T-helper 1 cell (primary cell): ENCODE data around the gene LY6G5C.

Source experiments
- DNase-seq, 5 donors: peaks; one replicate each; pipeline ENCODE4 v3.0.0-alpha.2; 2012 to 2020

LY6G5C gene

GRCh38 chr6:31691078-31691463, 10.2 kb upstream of the LY6G5C start:
- no peak for DNase-seq

DNA sequence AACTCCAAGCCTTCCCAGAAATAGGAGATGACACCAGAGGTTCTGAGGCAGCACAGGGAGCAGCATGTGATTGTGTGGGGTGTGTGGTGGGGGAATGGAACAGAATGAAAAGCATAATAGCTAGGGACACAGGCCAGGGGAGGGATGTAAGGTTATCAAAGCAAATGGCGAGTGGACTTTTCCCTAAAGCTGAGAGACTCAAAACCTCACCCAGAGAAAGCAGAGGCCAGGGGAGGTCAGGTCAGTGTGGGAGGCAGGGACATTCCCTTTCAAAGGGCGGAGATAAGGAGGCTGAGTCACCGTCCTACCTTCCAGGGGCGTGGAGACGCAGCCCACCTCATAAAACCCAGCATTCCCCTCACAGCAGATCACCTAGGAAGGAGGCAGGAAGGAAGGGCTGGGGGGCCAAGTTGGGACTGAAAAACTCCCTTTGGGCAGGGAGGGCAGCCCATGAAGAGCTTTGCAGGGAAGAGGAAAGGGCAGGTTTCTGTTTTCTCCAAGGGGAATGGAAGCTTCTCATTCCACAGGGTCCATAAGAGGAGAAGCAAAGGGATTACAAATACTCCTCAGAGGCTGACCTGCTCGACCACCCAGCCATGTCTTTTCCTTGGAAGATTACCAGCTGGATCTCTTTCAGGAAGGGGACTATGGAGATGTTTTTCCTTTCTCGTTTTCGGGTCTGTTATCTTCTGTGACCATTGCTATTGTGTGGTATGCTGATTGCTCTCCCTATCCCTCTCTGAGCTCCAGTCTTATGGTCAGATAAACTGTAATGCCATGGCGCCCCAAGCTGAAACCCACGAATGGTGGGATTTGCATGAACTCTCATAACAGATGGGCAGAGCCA, 9.6 kb upstream of the LY6G5C start:
- DNase-seq, result no peak

DNA sequence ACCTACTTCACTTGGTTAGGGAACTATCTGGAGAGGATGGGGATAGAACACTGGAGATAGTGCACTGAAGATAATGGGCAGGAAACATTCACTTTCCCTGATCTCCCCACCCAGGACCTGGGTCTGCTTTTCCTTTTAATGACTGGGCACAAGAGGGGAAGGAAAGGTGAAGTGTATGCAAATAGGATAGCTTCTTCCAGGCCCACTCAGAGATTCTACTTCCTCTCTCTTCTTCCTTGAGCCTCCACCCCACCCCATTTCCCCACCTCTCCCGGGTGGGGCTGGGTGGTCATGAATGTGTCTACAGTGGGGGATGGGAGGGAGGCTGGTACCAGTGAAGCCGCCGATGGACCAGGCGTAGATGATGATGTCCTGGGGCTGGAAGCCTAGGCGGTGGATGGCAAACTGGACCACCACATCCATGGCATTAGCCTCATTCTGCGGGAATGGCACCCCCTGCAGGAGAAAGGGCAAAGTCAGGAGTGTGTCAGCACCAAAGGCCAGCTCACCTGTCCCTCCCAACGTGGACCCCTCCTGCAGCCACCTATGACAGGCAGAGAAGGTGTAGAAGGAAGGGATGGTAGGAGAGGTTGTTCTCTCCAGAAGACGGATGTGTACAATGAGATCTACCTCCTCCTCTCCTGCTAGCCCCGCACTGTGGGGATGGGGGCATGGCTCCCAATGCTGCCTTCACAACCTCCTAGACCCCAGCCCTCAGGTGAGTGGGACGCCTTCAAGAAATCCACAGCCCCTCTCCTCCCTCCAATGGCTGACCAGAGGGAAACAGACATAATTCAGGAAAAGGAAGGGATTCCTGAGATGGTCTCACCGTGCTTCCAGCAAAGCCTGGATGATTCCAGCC, 8.6 kb upstream of the LY6G5C start:
- DNase-seq, result no peak

- DNase-seq, result no peak
Observed at GRCh38 chr6:31687860-31688693, 7.2 kb upstream of the LY6G5C start.

GRCh38 chr6:31687321-31687720, 6.5 kb upstream of the LY6G5C start:
- no peak for DNase-seq

DNA sequence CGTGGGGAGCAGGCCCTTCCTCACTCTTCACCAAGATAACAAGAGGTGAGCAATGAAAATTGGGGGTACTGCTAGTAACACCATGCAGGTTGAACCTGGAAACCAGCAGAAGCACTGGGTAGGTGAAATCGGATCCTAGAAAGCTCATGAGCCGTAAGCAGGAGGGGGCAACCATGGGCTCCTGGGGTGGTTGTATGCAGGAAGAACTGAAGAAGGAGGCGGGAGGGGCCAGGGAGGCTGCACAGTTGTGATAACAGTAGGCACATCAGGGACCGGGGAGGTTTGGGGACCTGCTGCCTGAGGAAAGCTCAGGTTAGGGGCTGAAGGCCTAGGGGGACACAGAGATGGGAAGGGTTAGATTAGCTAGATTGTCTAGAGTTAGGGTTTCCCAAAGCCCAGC, 5.6 kb upstream of the LY6G5C start:
- DNase-seq, result no peak

DNA sequence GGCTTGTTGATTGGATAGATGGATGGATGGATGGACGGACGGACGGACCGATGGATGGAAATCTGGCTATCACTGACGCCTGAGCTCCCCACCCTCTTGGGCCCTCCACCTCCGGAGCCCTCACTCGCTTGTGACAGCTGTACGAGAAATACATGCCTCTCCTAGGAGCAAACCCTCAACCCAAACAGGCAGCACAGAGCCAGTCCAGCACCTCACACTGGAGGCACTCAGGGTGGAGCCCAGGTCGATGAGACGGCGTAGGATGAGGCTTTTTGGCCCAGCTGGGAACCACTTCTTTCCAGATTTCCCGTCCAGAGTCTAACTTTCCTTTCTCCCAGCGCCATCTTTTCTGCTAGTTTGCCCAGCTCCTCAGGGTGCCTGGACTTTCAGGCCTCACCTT, 2.7 kb upstream of the LY6G5C start:
- no peak for DNase-seq

GRCh38 chr6:31681135-31681671, 336 bp upstream of the LY6G5C start:
- DNase-seq, result peak in 3 of 5 donors; percentile 26 to 40 (median 32)

GRCh38 chr6:31677955-31678354, 2.9 kb downstream of the LY6G5C start:
- DNase-seq, result no peak

GRCh38 chr6:31676904-31677303, 4.0 kb downstream of the LY6G5C start:
- DNase-seq, result no peak

DNA sequence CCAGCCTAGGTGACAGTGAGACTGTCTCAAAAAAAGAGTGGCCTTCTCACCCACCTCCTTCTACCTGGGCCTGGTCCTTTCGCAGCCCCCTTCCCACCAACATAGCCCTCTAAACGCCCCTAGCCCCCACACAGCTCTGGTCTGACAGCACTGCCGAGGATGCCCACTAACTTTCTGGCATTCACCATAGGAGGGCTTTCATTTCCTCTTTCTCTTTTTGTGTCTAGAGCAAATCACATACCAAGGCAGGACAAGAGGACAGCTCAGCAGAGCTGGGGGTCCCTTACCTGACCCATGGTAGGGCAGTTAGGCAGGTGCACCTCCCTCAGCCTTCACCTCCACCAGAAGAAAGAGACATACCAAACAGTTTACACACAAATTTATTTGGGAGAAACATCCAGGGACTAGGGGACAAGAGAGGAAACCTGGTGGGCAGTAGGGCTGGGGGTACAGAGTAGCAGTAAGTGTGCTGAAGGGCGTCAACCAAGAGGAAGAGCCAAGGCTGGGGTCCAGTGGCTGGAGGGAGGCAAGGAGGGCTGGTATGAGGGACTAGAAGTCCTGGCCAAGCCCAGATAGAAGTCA, 4.5 kb downstream of the LY6G5C start:
- no peak for DNase-seq

GRCh38 chr6:31669676-31670075, 11.2 kb downstream of the LY6G5C start, which contains the start of gene LY6G5B:
TSS of gene LY6G5B (plus strand) at chr6:31669976. CDS start at chr6:31670951, 975 bp downstream.
- no peak for DNase-seq

GRCh38 chr6:31666337-31666965, 14.4 kb downstream of the LY6G5C start:
- DNase-seq, result no peak

GRCh38 chr6:31665501-31666336, 15.1 kb downstream of the LY6G5C start, which contains the start of gene CSNK2B:
TSS of gene CSNK2B (plus strand) at chr6:31666080. CDS start at chr6:31666832, 752 bp downstream.
- peak; percentile 97 to 99 (median 98) for DNase-seq

DNA sequence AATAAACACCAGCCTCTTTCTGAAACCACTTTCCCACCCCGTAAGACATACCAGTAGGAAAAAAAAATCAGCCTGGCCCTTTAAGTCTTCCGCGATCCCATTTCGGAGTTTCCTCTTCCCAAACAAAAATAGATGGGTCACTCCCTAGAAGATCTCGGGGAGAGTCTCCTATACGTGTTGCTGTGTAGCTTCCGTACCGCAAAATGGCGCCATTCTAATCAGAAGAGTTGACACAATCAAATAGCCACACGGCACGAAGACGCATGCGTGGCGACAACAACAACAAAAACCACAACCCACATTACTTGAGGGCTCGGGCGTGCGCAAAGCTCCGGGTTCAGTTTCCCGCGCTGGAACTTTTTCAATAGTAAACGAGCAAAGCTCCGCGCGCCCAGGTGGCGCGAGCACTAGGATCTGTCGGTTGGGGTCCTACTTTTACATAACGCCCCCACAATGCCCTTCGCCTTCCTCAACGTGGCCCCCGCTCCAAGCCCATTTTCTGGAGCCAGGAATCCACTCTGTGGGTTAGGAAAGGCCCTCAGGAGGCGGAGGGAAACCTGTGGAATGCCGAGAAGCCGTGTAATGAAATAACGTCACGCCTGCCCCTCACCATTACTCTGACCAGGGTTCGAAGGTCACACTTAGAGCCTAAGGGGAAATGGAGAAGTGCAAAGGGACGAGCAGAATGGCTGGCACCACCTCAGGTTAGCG, 15.9 kb downstream of the LY6G5C start, which contains the start of gene GPANK1:
Gene GPANK1, minus strand, starts transcription at position 208 of the 711 bp plus-strand sequence. CDS start 519 bp downstream, outside the sequence.
- peak; percentile 76 to 95 (median 84) for DNase-seq

DNA sequence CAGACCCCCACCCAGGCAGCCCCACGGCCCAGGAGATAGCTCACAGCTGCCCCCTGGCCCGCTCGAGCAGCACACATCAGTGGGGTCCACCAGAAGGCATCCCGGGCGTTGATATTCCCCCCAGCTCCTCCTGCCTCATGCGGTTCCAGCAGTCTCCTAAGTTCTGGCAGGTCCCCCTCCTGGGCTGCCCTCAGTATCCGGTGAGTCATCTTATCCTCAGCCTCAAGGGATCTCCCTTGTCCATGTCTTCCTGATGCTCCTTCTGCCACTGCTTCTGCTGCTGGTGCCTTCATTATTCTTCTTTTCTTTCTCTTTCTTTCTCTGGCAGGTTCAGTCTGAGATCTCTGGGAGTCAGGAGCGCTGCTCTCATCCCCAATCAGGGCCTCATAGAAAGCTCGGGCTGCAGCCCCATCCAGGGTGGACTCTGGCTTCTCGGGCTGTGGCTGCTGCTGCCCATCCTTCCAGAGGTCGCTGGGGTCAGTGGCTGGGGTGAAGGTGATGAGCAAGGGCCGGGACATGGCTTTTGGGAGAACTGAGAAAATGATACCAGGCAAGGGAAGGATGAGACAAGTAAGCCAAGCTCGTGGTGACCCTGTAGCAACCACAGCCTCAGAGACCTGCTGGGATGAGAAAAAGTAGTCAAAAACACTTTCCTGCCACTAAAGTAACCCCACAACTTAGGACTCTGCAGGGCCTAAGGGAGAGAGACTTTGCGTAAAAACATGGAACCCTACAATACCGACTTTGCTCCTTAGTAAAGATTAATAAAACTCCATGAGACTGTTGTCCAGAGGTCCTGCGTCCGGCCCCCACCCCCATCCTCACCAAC, 16.7 kb downstream of the LY6G5C start:
- no peak for DNase-seq

DNA sequence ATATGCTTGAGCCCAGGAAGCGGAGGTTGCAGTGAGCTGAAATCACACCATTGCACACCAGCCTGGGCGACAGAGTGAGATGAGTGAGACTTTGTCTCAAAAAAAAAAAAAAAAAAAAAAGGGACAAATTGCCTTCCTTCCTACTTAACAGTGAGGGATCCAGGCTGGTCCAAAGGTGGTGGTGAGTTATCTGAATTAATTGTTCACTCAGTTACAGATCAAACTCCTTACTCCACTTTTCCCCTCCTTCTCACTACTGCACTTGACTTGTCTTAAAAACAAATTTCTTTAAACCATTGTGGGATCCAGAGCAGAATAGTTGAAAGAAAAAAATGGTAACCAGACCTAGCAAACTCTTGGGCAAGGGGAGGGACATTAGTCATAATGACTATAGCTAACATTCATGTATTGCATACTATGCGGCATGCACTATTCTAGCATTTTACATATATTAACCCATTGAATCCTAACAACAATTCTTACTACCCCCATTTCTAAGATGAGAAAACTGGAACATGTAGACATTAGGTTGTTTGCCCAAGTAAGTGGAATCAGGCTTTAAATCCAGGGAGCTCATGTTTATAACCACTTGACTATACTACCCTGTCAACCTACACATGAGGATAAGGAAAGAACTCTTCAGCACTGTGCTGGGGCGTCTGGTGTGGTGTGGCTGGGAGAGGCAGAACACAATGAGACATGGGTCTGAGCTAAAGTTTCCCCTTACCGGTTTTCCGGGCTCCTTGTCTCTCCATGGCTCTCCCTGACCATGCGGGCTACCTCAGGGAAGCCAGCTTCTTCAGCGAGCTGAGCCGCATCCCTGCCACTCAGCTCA, 17.5 kb downstream of the LY6G5C start:
- DNase-seq, result no peak
